DOHH2 (cell line): ENCODE data around the gene PI16.

Source experiments
- EZH2phosphoT487 ChIP-seq: fragments of 200-600 bp; sonication (generic); IDR thresholded peaks from 2 replicates; pipeline ENCODE4 v1.6.1; 2017; ENCODE audit warnings: borderline replicate concordance, mild to moderate bottlenecking, antibody characterized with exemption, low read length, moderate library complexity, mixed read lengths
- TF ChIP-seq, protein P1 (sequence below): fragments of 200-600 bp; sonication (generic); IDR thresholded peaks from one replicate; pipeline ENCODE4 v1.5.1; 2014; ENCODE audit warnings: antibody characterized with exemption, mild to moderate bottlenecking, low read depth, low read length; ENCODE audit not compliant: poor library complexity, severe bottlenecking

DNA sequence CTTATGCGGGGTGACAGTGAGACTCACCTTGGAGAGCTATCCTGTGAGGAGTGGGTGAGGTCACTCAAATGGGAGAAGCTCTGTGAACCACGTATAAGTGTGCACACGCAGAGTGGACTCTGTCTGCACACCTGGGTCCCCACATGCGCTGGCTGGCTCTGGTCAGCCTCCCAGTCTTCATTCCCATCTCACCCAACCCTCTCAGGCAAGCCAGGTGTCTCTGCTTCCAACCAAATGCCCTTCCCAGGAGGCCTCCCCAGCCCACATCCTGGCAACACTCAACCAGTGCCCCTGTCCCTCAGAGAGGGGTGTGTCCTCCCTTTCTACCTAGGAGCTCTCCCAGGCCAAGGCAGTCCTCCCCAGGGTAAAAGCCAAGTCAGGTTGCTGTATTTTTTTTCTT lies 8.0 kb upstream of the PI16 start:
- TF ChIP-seq, protein P1, sequence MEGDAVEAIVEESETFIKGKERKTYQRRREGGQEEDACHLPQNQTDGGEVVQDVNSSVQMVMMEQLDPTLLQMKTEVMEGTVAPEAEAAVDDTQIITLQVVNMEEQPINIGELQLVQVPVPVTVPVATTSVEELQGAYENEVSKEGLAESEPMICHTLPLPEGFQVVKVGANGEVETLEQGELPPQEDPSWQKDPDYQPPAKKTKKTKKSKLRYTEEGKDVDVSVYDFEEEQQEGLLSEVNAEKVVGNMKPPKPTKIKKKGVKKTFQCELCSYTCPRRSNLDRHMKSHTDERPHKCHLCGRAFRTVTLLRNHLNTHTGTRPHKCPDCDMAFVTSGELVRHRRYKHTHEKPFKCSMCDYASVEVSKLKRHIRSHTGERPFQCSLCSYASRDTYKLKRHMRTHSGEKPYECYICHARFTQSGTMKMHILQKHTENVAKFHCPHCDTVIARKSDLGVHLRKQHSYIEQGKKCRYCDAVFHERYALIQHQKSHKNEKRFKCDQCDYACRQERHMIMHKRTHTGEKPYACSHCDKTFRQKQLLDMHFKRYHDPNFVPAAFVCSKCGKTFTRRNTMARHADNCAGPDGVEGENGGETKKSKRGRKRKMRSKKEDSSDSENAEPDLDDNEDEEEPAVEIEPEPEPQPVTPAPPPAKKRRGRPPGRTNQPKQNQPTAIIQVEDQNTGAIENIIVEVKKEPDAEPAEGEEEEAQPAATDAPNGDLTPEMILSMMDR: no peak
- TF ChIP-seq EZH2phosphoT487: no peak
